Ishikawa (cell line): ENCODE data around the gene CD151.
A peak's percentile ranks its signal among the peaks of the same experiment; 100 is the strongest.

Source experiments
- CEBPB ChIP-seq: IDR thresholded peaks from 2 replicates; pipeline ENCODE4 v1.6.1; 2012
- CREB1 ChIP-seq: IDR thresholded peaks from 2 replicates; pipeline ENCODE4 v1.6.1; 2012; ENCODE audit warnings: low read depth
- EGR1 ChIP-seq: IDR thresholded peaks from 2 replicates; pipeline ENCODE4 v1.6.1; 2012
- EP300 ChIP-seq: IDR thresholded peaks from 2 replicates; pipeline ENCODE4 v1.6.1; 2012; ENCODE audit warnings: borderline replicate concordance
- FOXM1 ChIP-seq: IDR thresholded peaks from 2 replicates; pipeline ENCODE4 v1.6.1; 2012; ENCODE audit warnings: low read depth, borderline replicate concordance
- MAX ChIP-seq: IDR thresholded peaks from 2 replicates; pipeline ENCODE4 v1.6.1; 2012
- NFIC ChIP-seq: IDR thresholded peaks from 2 replicates; pipeline ENCODE4 v1.6.1; 2012
- RAD21 ChIP-seq: IDR thresholded peaks from 2 replicates; pipeline ENCODE4 v1.6.1; 2012; ENCODE audit warnings: low read depth
- TAF1 ChIP-seq: IDR thresholded peaks from 2 replicates; pipeline ENCODE4 v1.6.1; 2012; ENCODE audit warnings: low read depth, mild to moderate bottlenecking
- TCF12 ChIP-seq: IDR thresholded peaks from 2 replicates; pipeline ENCODE4 v1.6.1; 2012; ENCODE audit warnings: low read depth
- TEAD4 ChIP-seq: IDR thresholded peaks from 2 replicates; pipeline ENCODE4 v1.6.1; 2012
- USF1 ChIP-seq: IDR thresholded peaks from 2 replicates; pipeline ENCODE4 v1.6.1; 2012
- YY1 ChIP-seq: IDR thresholded peaks from 2 replicates; pipeline ENCODE4 v1.6.1; 2012; ENCODE audit warnings: low read depth
- ZBTB7A ChIP-seq: IDR thresholded peaks from 2 replicates; pipeline ENCODE4 v1.6.1; 2012; ENCODE audit warnings: low read depth
- TF ChIP-seq, protein P1 (sequence below): IDR thresholded peaks from 2 replicates; pipeline ENCODE4 v1.6.1; 2012; ENCODE audit warnings: low read depth, mild to moderate bottlenecking

The CD151 gene

DNA sequence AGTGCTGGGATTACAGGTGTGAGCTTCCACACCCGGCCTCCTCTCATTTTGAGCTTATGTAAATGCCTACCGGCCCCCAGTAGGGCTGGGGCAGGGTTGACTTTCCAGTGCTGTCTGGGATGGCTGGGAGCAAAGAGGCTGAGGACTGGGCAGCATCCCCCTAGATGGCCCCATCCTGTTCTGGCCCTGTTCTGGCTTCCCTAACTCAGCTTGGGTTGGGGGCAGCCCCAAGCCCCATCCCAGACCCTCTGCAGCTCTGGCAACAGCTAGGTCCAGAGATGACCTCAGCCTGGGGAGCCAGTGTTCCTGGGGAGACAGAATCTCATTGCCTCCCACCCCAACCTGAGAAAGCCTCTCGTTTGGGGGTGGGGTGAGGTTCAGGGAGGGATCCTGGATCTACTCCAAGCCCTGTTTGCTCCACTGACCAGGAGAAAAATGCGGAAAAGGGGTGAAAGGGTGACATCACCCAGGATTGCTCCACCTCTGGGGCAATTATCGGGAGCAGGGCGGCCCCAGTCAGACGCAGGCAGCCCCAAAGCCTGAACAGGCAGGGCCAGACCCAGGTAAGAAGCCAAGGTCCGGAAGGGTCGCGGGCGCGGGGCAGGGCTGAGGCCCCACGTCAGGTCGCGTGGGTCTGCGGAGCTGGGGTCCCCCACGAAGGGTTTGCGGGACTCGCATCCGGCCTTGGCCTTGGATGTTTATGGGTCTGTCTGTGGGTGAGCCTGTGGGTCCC lies 14.2 kb upstream of the CD151 start, which contains the start of gene PNPLA2:
PNPLA2 (plus strand) TSS at position 519 of the 733 bp plus-strand sequence. CDS start 805 bp downstream, outside the sequence.
- TF ChIP-seq NFIC, result peak; percentile 85
- peak; percentile 59; the same call in 1 of the 2 replicates for TF ChIP-seq TEAD4
- TF ChIP-seq TCF12, result peak; percentile 48
- peak; percentile 92 for TF ChIP-seq CEBPB
- no peak for TF ChIP-seq RAD21
- 0 out of 2 replicates have a peak, but pooled peaks have one; percentile 26 for TF ChIP-seq EP300
- TF ChIP-seq USF1, result no peak
- no peak for TF ChIP-seq MAX
- TF ChIP-seq, protein P1, sequence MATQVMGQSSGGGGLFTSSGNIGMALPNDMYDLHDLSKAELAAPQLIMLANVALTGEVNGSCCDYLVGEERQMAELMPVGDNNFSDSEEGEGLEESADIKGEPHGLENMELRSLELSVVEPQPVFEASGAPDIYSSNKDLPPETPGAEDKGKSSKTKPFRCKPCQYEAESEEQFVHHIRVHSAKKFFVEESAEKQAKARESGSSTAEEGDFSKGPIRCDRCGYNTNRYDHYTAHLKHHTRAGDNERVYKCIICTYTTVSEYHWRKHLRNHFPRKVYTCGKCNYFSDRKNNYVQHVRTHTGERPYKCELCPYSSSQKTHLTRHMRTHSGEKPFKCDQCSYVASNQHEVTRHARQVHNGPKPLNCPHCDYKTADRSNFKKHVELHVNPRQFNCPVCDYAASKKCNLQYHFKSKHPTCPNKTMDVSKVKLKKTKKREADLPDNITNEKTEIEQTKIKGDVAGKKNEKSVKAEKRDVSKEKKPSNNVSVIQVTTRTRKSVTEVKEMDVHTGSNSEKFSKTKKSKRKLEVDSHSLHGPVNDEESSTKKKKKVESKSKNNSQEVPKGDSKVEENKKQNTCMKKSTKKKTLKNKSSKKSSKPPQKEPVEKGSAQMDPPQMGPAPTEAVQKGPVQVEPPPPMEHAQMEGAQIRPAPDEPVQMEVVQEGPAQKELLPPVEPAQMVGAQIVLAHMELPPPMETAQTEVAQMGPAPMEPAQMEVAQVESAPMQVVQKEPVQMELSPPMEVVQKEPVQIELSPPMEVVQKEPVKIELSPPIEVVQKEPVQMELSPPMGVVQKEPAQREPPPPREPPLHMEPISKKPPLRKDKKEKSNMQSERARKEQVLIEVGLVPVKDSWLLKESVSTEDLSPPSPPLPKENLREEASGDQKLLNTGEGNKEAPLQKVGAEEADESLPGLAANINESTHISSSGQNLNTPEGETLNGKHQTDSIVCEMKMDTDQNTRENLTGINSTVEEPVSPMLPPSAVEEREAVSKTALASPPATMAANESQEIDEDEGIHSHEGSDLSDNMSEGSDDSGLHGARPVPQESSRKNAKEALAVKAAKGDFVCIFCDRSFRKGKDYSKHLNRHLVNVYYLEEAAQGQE, result no peak

DNA sequence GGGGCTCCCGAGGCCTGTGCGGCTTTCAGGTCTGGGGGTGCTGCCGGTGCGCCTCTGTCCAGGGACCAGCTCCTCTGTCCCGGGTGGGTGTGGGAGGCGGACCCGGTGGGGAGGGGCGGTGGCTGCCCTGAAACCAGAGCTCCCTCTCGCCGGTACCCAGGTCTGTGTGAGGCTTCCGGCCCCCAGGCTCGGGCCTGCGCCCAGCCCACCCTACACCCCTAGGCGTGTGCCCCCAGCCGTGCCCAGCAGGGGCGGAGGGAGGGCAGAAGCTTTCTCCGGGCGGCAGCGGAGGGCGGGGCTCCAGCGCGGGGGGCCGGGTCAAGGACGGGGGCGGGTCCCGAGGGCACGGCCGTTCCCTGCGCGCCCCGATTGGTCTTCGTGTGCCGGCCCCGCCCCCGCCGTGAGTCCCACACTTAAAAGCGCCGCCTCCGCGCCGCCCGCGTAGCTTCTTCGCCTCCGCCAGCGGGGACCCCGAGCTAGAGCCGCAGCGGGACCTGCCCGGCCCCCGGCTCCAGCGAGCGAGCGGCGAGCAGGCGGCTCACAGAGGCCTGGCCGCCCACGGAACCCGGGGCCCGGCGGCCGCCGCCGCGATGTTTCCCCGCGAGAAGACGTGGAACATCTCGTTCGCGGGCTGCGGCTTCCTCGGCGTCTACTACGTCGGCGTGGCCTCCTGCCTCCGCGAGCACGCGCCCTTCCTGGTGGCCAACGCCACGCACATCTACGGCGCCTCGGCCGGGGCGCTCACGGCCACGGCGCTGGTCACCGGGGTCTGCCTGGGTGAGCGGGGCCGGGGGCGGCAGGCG lies 13.4 kb upstream of the CD151 start:
- TF ChIP-seq YY1 (no peak), TEAD4 (no peak), FOXM1 (no peak), EP300 (no peak), MAX (peak; percentile 48), TAF1 (peak; percentile 28; the same call in 1 of the 2 replicates), EGR1 (peak; percentile 77), ZBTB7A (peak; percentile 90)

GRCh38 chr11:819943-820649 lies 12.7 kb upstream of the CD151 start:
- TF ChIP-seq FOXM1, result no peak
- no peak for TF ChIP-seq NFIC
- TF ChIP-seq MAX, result peak; percentile 5; the same call in 1 of the 2 replicates
- TF ChIP-seq CREB1, result no peak
- TF ChIP-seq USF1, result peak; percentile 42; the same call in 1 of the 2 replicates
- peak; percentile 44; the same call in 1 of the 2 replicates for TF ChIP-seq EGR1
- no peak for TF ChIP-seq TEAD4

DNA sequence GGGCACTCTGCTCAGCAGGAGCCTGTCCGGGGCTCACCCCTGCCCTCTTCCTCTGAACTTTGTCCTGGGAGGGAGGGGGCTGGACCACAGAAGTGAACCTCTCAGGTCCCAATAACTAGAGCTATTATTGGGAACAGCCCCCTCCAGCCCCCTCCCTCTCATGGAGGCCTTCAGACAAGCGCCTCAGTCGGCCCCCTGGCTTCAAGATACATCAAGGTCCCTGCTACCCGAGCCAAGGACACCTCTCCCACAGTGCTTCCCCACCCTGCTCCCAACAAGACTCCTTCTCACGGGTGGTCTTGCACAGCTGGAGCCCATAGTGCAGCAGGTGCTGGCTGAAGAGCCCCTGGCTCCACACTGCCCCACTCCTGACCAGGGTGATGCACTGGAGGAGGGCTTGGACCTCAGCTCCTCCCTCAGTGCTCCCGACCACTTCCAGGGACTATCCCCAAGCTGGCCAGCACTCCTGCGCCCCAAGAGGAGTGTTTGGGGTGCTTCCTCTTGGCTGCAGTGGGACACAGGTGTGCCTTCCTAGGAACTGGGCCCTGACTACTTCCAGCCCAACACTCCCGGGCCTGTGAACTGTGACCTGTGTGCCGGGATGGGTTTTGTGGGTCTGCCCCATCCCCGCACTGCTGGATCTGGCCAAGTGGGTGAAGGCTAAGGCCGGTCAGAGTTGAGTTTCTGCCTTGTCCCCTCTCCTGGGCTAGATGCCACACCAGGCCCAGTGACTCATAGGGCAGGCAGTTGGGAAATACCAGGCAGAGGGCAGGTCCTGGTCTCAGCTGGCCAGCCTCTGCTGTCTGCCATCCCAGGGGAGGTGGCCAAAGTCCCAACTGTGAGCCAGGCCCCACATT lies 11.9 kb upstream of the CD151 start:
- TF ChIP-seq CEBPB (peak; percentile 89), NFIC (peak; percentile 59), TAF1 (no peak), TEAD4 (peak; percentile 81), FOXM1 (no peak), MAX (peak; percentile 24; the same call in 1 of the 2 replicates), YY1 (no peak), EGR1 (no peak), EP300 (no peak), USF1 (no peak), CREB1 (no peak), RAD21 (no peak), TCF12 (peak; percentile 53; the same call in 1 of the 2 replicates), ZBTB7A (no peak)
- TF ChIP-seq, protein P1, result no peak
